H1 (cell line): ENCODE data around the gene TFAP2A. TPM values are rescaled to one million over a fixed set of nuclear protein-coding genes. Genes with fewer than 3 reads are reported as not detected.

Experiments used
- CTCF ChIA-PET: fragments of 300-600 bp; sonication (Branson Sonifier 250); formaldehyde crosslinking; loops from one replicate; lab custom pipeline; 2021; ENCODE audit not compliant: partially characterized antibody; lab: Charles Lee
- POLR2A ChIA-PET: fragments of 300-600 bp; sonication (Branson Sonifier 250); formaldehyde crosslinking; loops from one replicate; lab custom pipeline; 2021; ENCODE audit warnings: inconsistent platforms; ENCODE audit not compliant: partially characterized antibody; lab: Charles Lee
- DNase-seq, 2 experiments: peaks; one replicate each; pipeline versions ENCODE4 v3.0.0 to v3.0.0-alpha.2; 2010 to 2022; ENCODE audit warnings: low spot score in 2 of 2, low read depth in 1 of 2, mixed read lengths in 1 of 2
- FAIRE-seq: peaks from 2 replicates; lab custom pipeline; 2011; peaks lifted over from hg19 to GRCh38; lab: Jason Lieb, UNC
- H2AFZ ChIP-seq: 2 replicates; pipeline ENCODE4 v1.8.1; 2012; ENCODE audit warnings: low read length, inconsistent platforms
- H2AK5ac ChIP-seq: 2 replicates; pipeline ENCODE4 v1.6.1; 2013; ENCODE audit warnings: low read depth, low read length
- H2BK120ac ChIP-seq: replicated peaks from 2 replicates; pipeline ENCODE3; 2013; ENCODE audit warnings: low read depth, low read length, inconsistent platforms
- H2BK12ac ChIP-seq: 2 replicates; pipeline ENCODE4 v1.6.1; 2013; ENCODE audit warnings: low read depth, low read length
- H2BK15ac ChIP-seq: 2 replicates; pipeline ENCODE4 v1.6.1; 2013; ENCODE audit warnings: low read length
- H2BK20ac ChIP-seq: 2 replicates; pipeline ENCODE4 v1.6.1; 2013; ENCODE audit warnings: low read length
- H2BK5ac ChIP-seq: 2 replicates; pipeline ENCODE4 v1.6.1; 2013; ENCODE audit warnings: low read depth, low read length
- H3K14ac ChIP-seq: 2 replicates; pipeline ENCODE4 v1.6.1; 2013; ENCODE audit warnings: inconsistent platforms; ENCODE audit not compliant: insufficient read length
- H3K18ac ChIP-seq: 2 replicates; pipeline ENCODE4 v1.6.1; 2013; ENCODE audit warnings: low read length; ENCODE audit errors: extremely low read depth
- H3K23ac ChIP-seq: 2 replicates; pipeline ENCODE4 v1.6.1; 2013; ENCODE audit warnings: inconsistent platforms; ENCODE audit not compliant: insufficient read length
- H3K23me2 ChIP-seq: 2 replicates; pipeline ENCODE4 v1.6.1; 2013; ENCODE audit warnings: low read depth, low read length
- H3K27ac ChIP-seq: 2 replicates; pipeline ENCODE4 v1.6.1; 2011; ENCODE audit warnings: low read depth, low read length, inconsistent platforms
- H3K27me3 ChIP-seq, 4 experiments: replicated peaks in 1 of 4; 1 replicate in 1 of 4; 2 replicates in 3 of 4; pipeline versions ENCODE4 v1.6.1 to v1.8.1; 2011 to 2013; ENCODE audit warnings: low read length in 3 of 4, mild to moderate bottlenecking in 3 of 4, inconsistent platforms in 2 of 4, mixed read lengths in 2 of 4, moderate library complexity in 1 of 4; ENCODE audit not compliant: control insufficient read depth in 3 of 4, insufficient read depth in 3 of 4; ENCODE audit errors: extremely low read depth in 1 of 4
- H3K36me3 ChIP-seq, 4 experiments: 2 replicates each; pipeline versions ENCODE4 v1.6.1 to v1.8.1; 2011 to 2013; ENCODE audit warnings: mild to moderate bottlenecking in 4 of 4, low read length in 3 of 4, moderate library complexity in 2 of 4, control low read depth in 1 of 4, inconsistent platforms in 1 of 4; ENCODE audit not compliant: insufficient read depth in 4 of 4, control insufficient read depth in 2 of 4
- H3K4ac ChIP-seq: replicated peaks from 2 replicates; pipeline ENCODE3; 2013; ENCODE audit warnings: low read length, low read depth, mixed read lengths, inconsistent platforms; ENCODE audit not compliant: insufficient read length
- H3K4me1 ChIP-seq, 4 experiments: replicated peaks in 1 of 4; 1 replicate in 1 of 4; 2 replicates in 3 of 4; pipeline versions ENCODE4 v1.6.1 to v1.8.1; 2011 to 2013; ENCODE audit warnings: low read length in 3 of 4, inconsistent platforms in 2 of 4, mixed read lengths in 1 of 4; ENCODE audit not compliant: insufficient read depth in 4 of 4, control insufficient read depth in 3 of 4
- H3K4me2 ChIP-seq, 2 experiments: 2 replicates each; pipeline versions ENCODE4 v1.6.1 to v1.8.1; 2011 to 2013; ENCODE audit warnings: low read depth in 2 of 2, low read length in 2 of 2, control low read depth in 1 of 2, inconsistent platforms in 1 of 2, mild to moderate bottlenecking in 1 of 2; ENCODE audit not compliant: insufficient read depth in 1 of 2
- H3K4me3 ChIP-seq, 4 experiments: fragments of 200-600, 300-600 bp in 1 of 4; sonication (generic), shearing (Covaris generic), sonication (Bioruptor Twin) in 1 of 4; 2 replicates each; pipeline versions ENCODE4 v1.5.1 to v1.8.1; 2011 to 2016; ENCODE audit warnings: low read length in 4 of 4, low read depth in 3 of 4, control low read depth in 2 of 4, inconsistent platforms in 2 of 4, mild to moderate bottlenecking in 2 of 4, mixed read lengths in 1 of 4, moderate library complexity in 1 of 4; ENCODE audit not compliant: insufficient read depth in 2 of 4; ENCODE audit errors: extremely low read depth in 1 of 4
- H3K56ac ChIP-seq: replicated peaks from 2 replicates; pipeline ENCODE3; 2013; ENCODE audit warnings: low read depth, mild to moderate bottlenecking, mixed read lengths, low read length, inconsistent platforms; ENCODE audit not compliant: insufficient read length
- H3K79me1 ChIP-seq: 2 replicates; pipeline ENCODE4 v1.6.1; 2013; ENCODE audit warnings: low read depth, low read length, control low read depth
- H3K79me2 ChIP-seq, 2 experiments: 2 replicates each; pipeline versions ENCODE4 v1.6.1 to v1.8.1; 2012 to 2013; ENCODE audit warnings: low read length in 2 of 2, mild to moderate bottlenecking in 2 of 2, inconsistent platforms in 1 of 2; ENCODE audit not compliant: insufficient read depth in 2 of 2, control insufficient read depth in 1 of 2
- H3K9ac ChIP-seq, 4 experiments: replicated peaks in 1 of 4; 1 replicate in 1 of 4; 2 replicates in 3 of 4; pipeline versions ENCODE4 v1.6.1 to v1.8.1; 2011 to 2013; ENCODE audit warnings: low read depth in 3 of 4, low read length in 3 of 4, control low read depth in 2 of 4, mild to moderate bottlenecking in 2 of 4, moderate library complexity in 2 of 4, inconsistent platforms in 1 of 4; ENCODE audit errors: extremely low read depth in 1 of 4
- H3K9me3 ChIP-seq, 2 experiments: 2 replicates each; pipeline versions ENCODE4 v1.6.1 to v1.8.1; 2012 to 2013; ENCODE audit warnings: mild to moderate bottlenecking in 2 of 2, moderate library complexity in 2 of 2, control low read depth in 1 of 2, inconsistent platforms in 1 of 2, low read depth in 1 of 2, low read length in 1 of 2, mixed read lengths in 1 of 2; ENCODE audit not compliant: insufficient read depth in 2 of 2
- H4K20me1 ChIP-seq, 2 experiments: replicated peaks in 1 of 2; 2 replicates each; pipeline versions ENCODE3 to v1.8.1; 2011 to 2013; ENCODE audit warnings: inconsistent platforms in 2 of 2, low read length in 2 of 2, mild to moderate bottlenecking in 1 of 2; ENCODE audit not compliant: insufficient read depth in 2 of 2, control insufficient read depth in 1 of 2
- H4K5ac ChIP-seq: 2 replicates; pipeline ENCODE4 v1.6.1; 2013; ENCODE audit warnings: low read length, low read depth, mixed read lengths, inconsistent platforms; ENCODE audit not compliant: insufficient read length
- H4K8ac ChIP-seq: 2 replicates; pipeline ENCODE4 v1.8.0; 2013; ENCODE audit warnings: mild to moderate bottlenecking, moderate library complexity, low read length, inconsistent platforms; ENCODE audit not compliant: insufficient read depth; ENCODE audit errors: extremely low read depth
- H4K91ac ChIP-seq: replicated peaks from 2 replicates; pipeline ENCODE3; 2013; ENCODE audit warnings: low read length, mixed read lengths, inconsistent platforms; ENCODE audit not compliant: insufficient read length
- CTCF ChIP-seq, 3 experiments: IDR thresholded peaks; 1 replicate in 2 of 3; 2 replicates in 1 of 3; pipeline versions ENCODE4 v1.5.1 to v1.6.1; 2011; ENCODE audit warnings: low read length in 3 of 3, mild to moderate bottlenecking in 3 of 3, inconsistent platforms in 2 of 3, low read depth in 1 of 3, moderate library complexity in 1 of 3; ENCODE audit not compliant: insufficient read depth in 1 of 3; ENCODE audit errors: control extremely low read depth in 1 of 3
- JUND ChIP-seq: IDR thresholded peaks from 2 replicates; pipeline ENCODE4 v1.6.1; 2011; ENCODE audit warnings: mild to moderate bottlenecking, improper control_type of control experiment, low read length
- NRF1 ChIP-seq: IDR thresholded peaks from 2 replicates; pipeline ENCODE4 v1.6.1; 2011; ENCODE audit warnings: mild to moderate bottlenecking, low read depth, low read length, improper control_type of control experiment
- PHF8 ChIP-seq: fragments of 200-600 bp; sonication (generic); conservative IDR thresholded peaks from 2 replicates; pipeline ENCODE4 v1.7.1; 2012; ENCODE audit warnings: low read depth, mild to moderate bottlenecking, inconsistent platforms, low read length, moderate library complexity
- POU5F1 ChIP-seq: IDR thresholded peaks from 2 replicates; pipeline ENCODE4 v1.6.1; 2011; ENCODE audit warnings: low read depth, mild to moderate bottlenecking, low read length, moderate library complexity
- RNF2 ChIP-seq: fragments of 200-900, 300-1000 bp; sonication (generic); IDR thresholded peaks from 2 replicates; pipeline ENCODE4 v1.7.1; 2016; ENCODE audit warnings: borderline replicate concordance, low read depth, mild to moderate bottlenecking, antibody characterized with exemption, low read length; ENCODE audit not compliant: poor library complexity, severe bottlenecking; ENCODE audit errors: missing control alignments
- SAP30 ChIP-seq: fragments of 300-600 bp; sonication (generic); IDR thresholded peaks from 2 replicates; pipeline ENCODE4 v1.7.1; 2012; ENCODE audit warnings: low read length, moderate library complexity, mild to moderate bottlenecking, inconsistent platforms; ENCODE audit not compliant: insufficient read depth, insufficient replicate concordance
- SIN3A ChIP-seq, 2 experiments: IDR thresholded peaks in 1 of 2; conservative IDR thresholded peaks in 1 of 2; 2 replicates each; pipeline ENCODE4 v1.6.1; 2011 to 2012; ENCODE audit warnings: low read length in 2 of 2, improper control_type of control experiment in 1 of 2, low read depth in 1 of 2, mild to moderate bottlenecking in 1 of 2
- SRF ChIP-seq: IDR thresholded peaks from 2 replicates; pipeline ENCODE4 v1.6.1; 2011; ENCODE audit warnings: mild to moderate bottlenecking, low read depth, low read length, moderate library complexity
- WGBS, 2 experiments: shearing (Covaris generic) in 1 of 2; methylation state at CpG; one replicate each; pipeline versions ENCODE4 v1.1.6 to v1.1.7; 2013 to 2015; ENCODE audit warnings: low lambda C conversion rate in 2 of 2, mixed read lengths in 2 of 2, inconsistent platforms in 1 of 2, low coverage in 1 of 2, missing lambda C conversion rate in 1 of 2; ENCODE audit not compliant: insufficient replicate concordance in 2 of 2, insufficient coverage in 1 of 2, insufficient read length in 1 of 2; ENCODE audit errors: extremely low coverage in 1 of 2, missing lambda C conversion rate in 1 of 2; 5-methylcytosine and 5-hydroxymethylcytosine counted together
- polyA plus RNA-seq, 7 experiments: library from polyadenylated mRNA; depleted of rRNA in 3 of 7; stranded (reverse) in 5 of 7; unstranded in 2 of 7; fragments of >200 nt in 5 of 7; fragments of 200-250 nt in 2 of 7; gene quantifications; 1 replicate in 5 of 7; 2 replicates in 1 of 7; 4 replicates in 1 of 7; pipeline versions ENCODE4 v1.2.1 to v1.2.3, GENCODE V29; 2011 to 2013; ENCODE audit warnings: missing spikeins in 2 of 7, mixed read lengths in 2 of 7
- total RNA-seq: library from RNA; stranded (reverse); fragmentation: NEBNext Ultra II Directional; extraction: Animal tissue kit (Norgen Biotek cat#: 25700); gene quantifications from 2 replicates; pipeline ENCODE4 v1.2.1, GENCODE V29; 2021
- TF ChIP-seq, protein P1 (sequence below): IDR thresholded peaks from 2 replicates; pipeline ENCODE4 v1.6.1; 2012; ENCODE audit warnings: inconsistent platforms

The TFAP2A gene
- total and polyA plus RNA-seq, 2 of the 8 experiments (the other 6 are each of a cell fraction or from before 2014, with no cell fraction given) = 0.23 TPM; not detected in 1

- peaks cover 60 to 92% (median 80%) of the 10 kb centered on the region in 4 experiments for H3K27me3 ChIP-seq
- no peak for DNase-seq
- H3K56ac ChIP-seq = no peak overlapping the region
- no peaks in the 10 kb centered on the region; a peak in 1 of 8 replicates for H3K36me3 ChIP-seq
- H4K20me1 ChIP-seq = peaks cover 0 to 3% of the 10 kb centered on the region in 2 experiments
- H3K79me1 ChIP-seq = no peaks in the 10 kb centered on the region
- no peak overlapping the region for H2BK120ac ChIP-seq
- H3K4me1 ChIP-seq = peaks cover 7 to 17% (median 11%) of the 10 kb centered on the region in 4 experiments
- H4K5ac ChIP-seq = no peak overlapping the region
- no peak overlapping the region for H3K27ac ChIP-seq
- no peak overlapping the region for H3K9ac ChIP-seq
- FAIRE-seq = no peak
- ChIA-PET POLR2A (interaction anchor here (0.8 to 1.4 kb wide), 3 partner anchors 10 to 21 kb away, joined by 3 to 5 read pairs (median 3); no protein-coding TSS in a partner anchor), CTCF (interaction anchor here (1.0 to 2.8 kb wide), 5 partner anchors 8 to 27 kb away, joined by 3 to 24 read pairs (median 9); partner anchors contain the start of gene TFAP2A)
- H2AFZ ChIP-seq = no peak overlapping the region
- H3K18ac ChIP-seq = no peak overlapping the region
- no peak overlapping the region for H3K4me3 ChIP-seq
- H3K23me2 ChIP-seq = peaks cover 9% of the 10 kb centered on the region; the same call in 1 of the 2 replicates
- WGBS, 2 experiments = 29% methylated on average over 1 of the region's 1 CpG; no CpG with 5 or more reads in 1 of the 2 experiments
- H4K91ac ChIP-seq = no peak overlapping the region
- H2BK12ac ChIP-seq = no peak overlapping the region
- no peak overlapping the region for H2AK5ac ChIP-seq
- no peak overlapping the region for H2BK5ac ChIP-seq
- H3K79me2 ChIP-seq = no peaks in the 10 kb centered on the region
- no peak overlapping the region for H3K14ac ChIP-seq
- H2BK20ac ChIP-seq = no peak overlapping the region
- H3K4me2 ChIP-seq = no peak overlapping the region
- H3K4ac ChIP-seq = no peak overlapping the region
- no peak overlapping the region for H2BK15ac ChIP-seq
- no peak overlapping the region for H3K23ac ChIP-seq
- no peak overlapping the region for H4K8ac ChIP-seq
- no peaks in the 10 kb centered on the region; a peak in 1 of 4 replicates for H3K9me3 ChIP-seq
- TF ChIP-seq SAP30 (no peak), POU5F1 (no peak), NRF1 (no peak), PHF8 (no peak), JUND (no peak), CTCF (IDR thresholded peaks at IDR 0.05; ENCODE audit: control extremely low read depth in 1 of 3, insufficient read depth in 1 of 3, low read depth in 1 of 3, low read length in 3 of 3) (no peak), SRF (no peak), RNF2 (no peak), SIN3A (conservative IDR thresholded peaks at IDR 0.05 in 1 of 2, IDR thresholded peaks at IDR 0.05 in 1 of 2; ENCODE audit: low read depth in 1 of 2, low read length in 2 of 2) (no peak)
- TF ChIP-seq, protein P1, sequence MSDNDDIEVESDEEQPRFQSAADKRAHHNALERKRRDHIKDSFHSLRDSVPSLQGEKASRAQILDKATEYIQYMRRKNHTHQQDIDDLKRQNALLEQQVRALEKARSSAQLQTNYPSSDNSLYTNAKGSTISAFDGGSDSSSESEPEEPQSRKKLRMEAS = no peak
Measured at GRCh38 chr6:10406556-10406955, 8.3 kb downstream of the TFAP2A start.
